HG02642 (cell line): Measurements from ENCODE around the gene GMNN.
"Not testable (repeated sequence)": the region's sequence is repeated elsewhere in the genome, so short reads cannot be mapped to it uniquely, and the experiment has no call there.

ENCODE experiments used
- ATAC-seq: cut with Tn5 transposase; IDR thresholded peaks from one replicate; pipeline ENCODE4 v1.9.1; 2021; ENCODE audit warnings: mild to moderate bottlenecking; ENCODE audit not compliant: unreplicated experiment, poor library complexity

GMNN gene

GRCh38 chr6:24774696-24775519 lies at the start of gene GMNN:
GMNN (plus strand) TSS chr6:24774937; CDS start chr6:24777247, 2,310 bp downstream.
- peak; percentile 97 for ATAC-seq

- not testable (repeated sequence) for ATAC-seq
Observed at GRCh38 chr6:24730653-24731052, 44.1 kb upstream of the GMNN start.

GRCh38 chr6:24731456-24732134 lies 43.1 kb upstream of the GMNN start:
- not testable (repeated sequence) for ATAC-seq

- no peak for ATAC-seq
Observed at GRCh38 chr6:24734166-24734565, 40.6 kb upstream of the GMNN start.

- ATAC-seq, result not testable (repeated sequence)
Observed at GRCh38 chr6:24734710-24735109, 40.0 kb upstream of the GMNN start.

GRCh38 chr6:24738741-24739140 lies 36.0 kb upstream of the GMNN start:
- no peak for ATAC-seq

- ATAC-seq, result no peak
Observed at GRCh38 chr6:24740861-24741260, 33.9 kb upstream of the GMNN start.

GRCh38 chr6:24742216-24742738 lies 32.5 kb upstream of the GMNN start:
- no peak for ATAC-seq

GRCh38 chr6:24743265-24743943 lies 31.3 kb upstream of the GMNN start:
- peak; percentile 90 for ATAC-seq

GRCh38 chr6:24743944-24744335 lies 30.8 kb upstream of the GMNN start:
- peak; percentile 33 for ATAC-seq

- no peak for ATAC-seq
Observed at GRCh38 chr6:24744911-24745310, 29.8 kb upstream of the GMNN start.

GRCh38 chr6:24749297-24749696 lies 25.4 kb upstream of the GMNN start:
- no peak for ATAC-seq

- ATAC-seq, result not testable (repeated sequence)
Observed at GRCh38 chr6:24750878-24751277, 23.9 kb upstream of the GMNN start.

GRCh38 chr6:24752503-24752902 lies 22.2 kb upstream of the GMNN start:
- ATAC-seq, result no peak

GRCh38 chr6:24752917-24753492 lies 21.7 kb upstream of the GMNN start:
- ATAC-seq, result no peak

GRCh38 chr6:24753545-24753944 lies 21.2 kb upstream of the GMNN start:
- no peak for ATAC-seq

- ATAC-seq, result not testable (repeated sequence)
Observed at GRCh38 chr6:24754378-24754777, 20.4 kb upstream of the GMNN start.

- ATAC-seq, result no peak
Observed at GRCh38 chr6:24755279-24755678, 19.5 kb upstream of the GMNN start.

GRCh38 chr6:24757611-24758010 lies 17.1 kb upstream of the GMNN start:
- no peak for ATAC-seq

- ATAC-seq, result no peak
Observed at GRCh38 chr6:24759718-24760117, 15.0 kb upstream of the GMNN start.
